NCI-H2029 (cell line): ENCODE measurements around the gene PROKR1.

Experiments
- DNase-seq: peaks from one replicate; lab custom pipeline; 2025; lab: John Stamatoyannopoulos, UW

The PROKR1 gene

DNA sequence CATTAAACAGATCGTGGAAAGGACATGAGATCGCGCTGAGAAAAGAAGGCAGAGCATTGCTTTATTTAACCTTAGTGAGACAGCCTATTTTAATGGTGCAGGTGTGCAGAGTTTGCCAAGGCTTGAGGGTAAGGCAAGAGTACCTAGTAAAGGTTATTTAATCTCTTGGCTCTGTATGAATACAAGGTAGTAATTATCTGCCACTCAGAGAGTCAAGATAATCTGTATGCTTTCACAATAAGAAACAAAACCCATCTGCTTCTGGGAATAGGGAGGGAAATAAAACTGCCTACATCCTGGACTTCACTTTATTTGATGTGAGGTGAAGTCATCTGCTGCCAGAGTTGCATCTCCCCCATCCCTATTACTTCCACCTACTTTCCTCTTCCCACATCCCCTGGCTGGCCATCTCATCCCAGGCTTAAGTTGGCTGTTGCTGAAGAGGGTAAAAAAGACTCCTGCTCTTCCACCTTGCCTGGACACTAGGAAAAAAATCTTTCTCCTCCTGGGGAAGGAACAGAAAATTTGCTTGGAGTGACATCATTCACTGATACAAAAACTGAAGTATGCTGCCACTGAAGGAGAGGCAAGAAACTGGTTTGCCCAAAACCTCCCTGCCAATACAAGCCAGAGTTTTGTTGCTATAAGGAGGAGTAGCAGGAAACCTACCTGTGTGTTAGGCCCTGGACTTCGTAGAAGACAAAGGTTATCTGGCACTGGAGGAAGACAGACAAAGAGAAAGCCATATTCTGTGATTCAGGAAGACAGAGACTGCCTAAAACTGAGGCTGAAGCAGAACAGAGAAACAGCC, 55.4 kb downstream of the PROKR1 start:
- peak; percentile 77 for DNase-seq

DNA sequence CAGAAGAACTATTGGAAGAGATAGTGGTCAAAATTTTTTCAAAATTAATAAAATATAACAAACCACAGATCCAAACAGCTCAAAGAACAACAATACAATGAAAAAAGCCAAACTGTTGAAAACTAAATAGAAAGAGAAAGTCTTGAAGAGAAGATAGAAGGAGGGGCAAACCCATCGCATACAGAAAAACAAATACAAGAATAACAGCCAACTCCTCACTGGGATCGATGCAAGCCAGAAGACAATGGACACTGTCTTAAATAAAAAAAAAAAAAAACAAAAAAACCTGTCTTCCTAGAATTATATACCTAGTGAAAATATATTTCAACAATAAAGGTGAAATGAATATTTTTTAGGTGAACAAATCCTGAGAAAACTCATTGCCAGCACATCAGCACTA, 57.2 kb downstream of the PROKR1 start:
- DNase-seq = no peak

DNA sequence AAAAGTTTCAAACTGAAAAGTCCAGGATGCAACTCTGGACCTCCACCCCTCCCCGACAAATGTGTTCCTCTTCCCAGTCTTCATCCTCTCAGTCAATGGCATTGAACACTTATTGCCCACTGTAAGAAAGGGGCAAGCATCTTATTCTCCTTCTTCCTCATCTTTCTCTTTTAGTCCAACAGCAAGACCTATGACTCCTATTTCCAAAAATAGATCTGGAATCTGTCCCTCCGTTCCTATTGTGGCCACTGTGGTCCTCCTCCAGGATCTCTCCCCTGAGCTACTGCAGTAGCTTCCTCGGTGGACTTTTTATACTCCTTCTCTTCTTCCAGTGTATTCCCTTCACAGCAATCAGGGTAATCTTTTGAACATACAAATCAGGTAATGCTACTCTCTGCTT, 63.3 kb downstream of the PROKR1 start:
- no peak for DNase-seq
